Endothelial cell of umbilical vein (primary cell): ENCODE measurements around the gene IFITM2. TPM values are rescaled to one million over a fixed set of nuclear protein-coding genes. Genes with fewer than 3 reads are reported as not detected.

Source experiments
- BruUV-seq: library from RNA; stranded (reverse); fragments of 400-500 nt; replicated peaks from 2 replicates; lab custom pipeline; 2021; lab: Mats Ljungman, UMichigan
- CTCF ChIA-PET: fragments of 300-600, 350-600 bp; sonication (Branson Sonifier 250); formaldehyde crosslinking; loops from one replicate; lab custom pipeline; 2021; ENCODE audit warnings: antibody characterized with exemption, inconsistent platforms; lab: Charles Lee
- POLR2A ChIA-PET: fragments of 300-600, 350-600 bp; sonication (Branson Sonifier 250); formaldehyde crosslinking; loops from one replicate; lab custom pipeline; 2021; ENCODE audit warnings: antibody characterized with exemption, inconsistent platforms; lab: Charles Lee
- DNase-seq: peaks from one replicate; pipeline ENCODE4 v3.0.0-alpha.2; 2011; ENCODE audit warnings: low read depth, low spot score
- FAIRE-seq: peaks from 2 replicates; lab custom pipeline; 2011; peaks lifted over from hg19 to GRCh38; lab: Jason Lieb, UNC
- H2AFZ ChIP-seq: 2 replicates; pipeline ENCODE4 v1.6.0; 2012; ENCODE audit warnings: low read depth, low read length, control low read depth, inconsistent platforms
- H3K27ac ChIP-seq: 2 replicates; pipeline ENCODE4 v1.5.1; 2011; ENCODE audit warnings: low read depth, mild to moderate bottlenecking, control low read depth, low read length, moderate library complexity; ENCODE audit not compliant: insufficient read depth
- H3K27me3 ChIP-seq, 2 experiments: 2 replicates each; pipeline versions ENCODE4 v1.6.0 to v1.6.1; 2011; ENCODE audit warnings: low read length in 2 of 2, mixed read lengths in 1 of 2; ENCODE audit not compliant: control insufficient read depth in 2 of 2, insufficient read depth in 2 of 2
- H3K36me3 ChIP-seq, 2 experiments: 2 replicates in 1 of 2; 3 replicates in 1 of 2; pipeline ENCODE4 v1.5.1; 2011; ENCODE audit warnings: low read length in 2 of 2, mild to moderate bottlenecking in 1 of 2, moderate library complexity in 1 of 2; ENCODE audit not compliant: control insufficient read depth in 2 of 2, insufficient read depth in 2 of 2; ENCODE audit errors: extremely low read depth in 1 of 2
- H3K4me1 ChIP-seq: 3 replicates; pipeline ENCODE4 v1.5.1; 2011; ENCODE audit warnings: mild to moderate bottlenecking, low read length; ENCODE audit not compliant: control insufficient read depth, insufficient read depth; ENCODE audit errors: extremely low read depth
- H3K4me2 ChIP-seq: 2 replicates; pipeline ENCODE4 v1.6.1; 2011; ENCODE audit warnings: low read length, control low read depth, mixed read lengths; ENCODE audit not compliant: insufficient read depth
- H3K4me3 ChIP-seq, 3 experiments: fragments of 200-600 bp in 1 of 3; sonication (generic), shearing (Covaris generic) in 1 of 3; replicated peaks in 1 of 3; 2 replicates each; pipeline ENCODE4 v1.5.1; 2011 to 2016; ENCODE audit warnings: control low read depth in 3 of 3, low read length in 3 of 3, mild to moderate bottlenecking in 2 of 3, inconsistent platforms in 1 of 3, low read depth in 1 of 3, moderate library complexity in 1 of 3; ENCODE audit not compliant: insufficient read depth in 1 of 3
- H3K79me2 ChIP-seq: 2 replicates; pipeline ENCODE4 v1.6.0; 2012; ENCODE audit warnings: low read length, inconsistent platforms; ENCODE audit not compliant: control insufficient read depth, insufficient read depth
- H3K9ac ChIP-seq: replicated peaks from 2 replicates; pipeline ENCODE3; 2011; ENCODE audit warnings: low read length, control low read depth; ENCODE audit not compliant: insufficient read depth; ENCODE audit errors: extremely low read depth
- H3K9me1 ChIP-seq: replicated peaks from 3 replicates; pipeline ENCODE4 v1.6.0; 2011; ENCODE audit warnings: mild to moderate bottlenecking, low read length; ENCODE audit not compliant: control insufficient read depth, insufficient read depth; ENCODE audit errors: extremely low read depth
- H3K9me3 ChIP-seq: replicated peaks from 2 replicates; pipeline ENCODE4 v1.5.1; 2012; ENCODE audit warnings: low read length, inconsistent platforms; ENCODE audit not compliant: control insufficient read depth, insufficient read depth
- H4K20me1 ChIP-seq: replicated peaks from 2 replicates; pipeline ENCODE3; 2011; ENCODE audit warnings: mild to moderate bottlenecking, low read length; ENCODE audit not compliant: control insufficient read depth, insufficient read depth; ENCODE audit errors: extremely low read depth
- CTCF ChIP-seq, 2 donors: IDR thresholded peaks; 1 replicate in 1 of 2; 2 replicates in 1 of 2; pipeline ENCODE4 v1.5.1; 2011; ENCODE audit warnings: low read length in 2 of 2, mild to moderate bottlenecking in 2 of 2, moderate library complexity in 2 of 2, control low read depth in 1 of 2, inconsistent platforms in 1 of 2, low read depth in 1 of 2; ENCODE audit not compliant: insufficient read depth in 1 of 2; ENCODE audit errors: extremely low read depth in 1 of 2
- EZH2 ChIP-seq: IDR thresholded peaks from 2 replicates; pipeline ENCODE4 v1.6.1; 2012; ENCODE audit warnings: borderline replicate concordance, low read depth, mild to moderate bottlenecking, moderate library complexity, low read length, inconsistent platforms; ENCODE audit not compliant: severe bottlenecking
- FOS ChIP-seq: IDR thresholded peaks from 2 replicates; pipeline ENCODE4 v1.6.1; 2011; ENCODE audit warnings: mild to moderate bottlenecking, low read length, moderate library complexity, borderline replicate concordance; ENCODE audit not compliant: insufficient read depth
- GATA2 ChIP-seq: IDR thresholded peaks from 2 replicates; pipeline ENCODE4 v1.7.0; 2011; ENCODE audit warnings: low read depth, mild to moderate bottlenecking, moderate library complexity, mixed read lengths, low read length; ENCODE audit not compliant: insufficient read length, insufficient read depth
- JUN ChIP-seq: IDR thresholded peaks from 2 replicates; pipeline ENCODE4 v1.6.1; 2011; ENCODE audit warnings: borderline replicate concordance, low read depth; ENCODE audit not compliant: insufficient read length, insufficient read depth
- MAX ChIP-seq: IDR thresholded peaks from 2 replicates; pipeline ENCODE4 v1.6.1; 2011; ENCODE audit not compliant: insufficient read depth, insufficient read length
- POLR2A ChIP-seq: IDR thresholded peaks from 2 replicates; pipeline ENCODE4 v1.6.1; 2012; ENCODE audit warnings: low read depth, mild to moderate bottlenecking, control low read depth, low read length
- POLR2AphosphoS5 ChIP-seq: IDR thresholded peaks from 2 replicates; pipeline ENCODE4 v1.6.1; 2012; ENCODE audit warnings: low read depth, mild to moderate bottlenecking, control low read depth, low read length, moderate library complexity; ENCODE audit not compliant: insufficient read depth
- dilution Hi-C: fragments of 300-500 bp; cut with MboI; formaldehyde crosslinking; loops from one replicate; pipeline ENCODE4 v1.15.0; 2019; ENCODE audit warnings: low sequenced_read_pairs; ENCODE audit not compliant: extremely low pct_ligation_motif_present
- intact Hi-C: fragments of 100-400 bp; cut with micrococcal nuclease; formaldehyde crosslinking; loops from one replicate; pipeline ENCODE4 v1.10.0; 2022
- polyA plus RNA-seq, 4 experiments: library from polyadenylated mRNA; depleted of rRNA in 3 of 4; stranded (reverse) in 3 of 4; unstranded in 1 of 4; fragments of >200 nt; gene quantifications; 2 replicates each; pipeline versions ENCODE4 v1.2.1 to v1.2.3, GENCODE V29; 2011 to 2012; ENCODE audit warnings: missing spikeins in 1 of 4
- total RNA-seq: library from RNA; stranded (reverse); gene quantifications from 2 replicates; pipeline ENCODE4 v1.2.3, GENCODE V29; 2021

Gene IFITM2
- total and polyA plus RNA-seq, 2 donors (not counting 3 experiments of a cell fraction or from before 2014, with no cell fraction given), result 219 to 1,135 TPM

DNA sequence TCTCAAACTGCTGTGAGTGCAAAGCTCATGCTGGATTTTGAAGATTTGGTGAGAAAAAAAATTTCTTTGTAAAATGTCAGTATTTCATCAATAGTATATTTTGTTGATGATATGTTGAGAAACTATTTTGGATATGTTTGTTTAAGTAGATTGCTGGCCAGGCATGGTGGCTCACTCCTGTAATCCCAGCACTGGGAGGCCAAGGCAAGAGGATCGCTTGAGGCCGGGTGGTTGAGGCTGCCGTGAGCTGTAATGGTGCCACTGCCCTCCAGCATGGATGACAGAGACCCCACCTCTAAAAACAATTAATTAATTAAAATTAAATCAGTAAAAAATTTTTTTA is 19.9 kb downstream of the IFITM2 start:
- no peak for DNase-seq
- dilution Hi-C loops (no loop called here), intact Hi-C loops (loop anchor here (1.0 to 2.0 kb wide), 2 partner anchors 8 to 29 kb away; no protein-coding TSS in a partner anchor)
- no peak overlapping the region for H3K4me2 ChIP-seq
- H3K4me1 ChIP-seq, result peaks cover 15% of the 10 kb centered on the region
- no TSS peak for BruUV-seq
- H3K79me2 ChIP-seq, result no peaks in the 10 kb centered on the region
- TF ChIP-seq JUN (no peak), POLR2A (no peak), CTCF (IDR thresholded peaks at IDR 0.05; ENCODE audit: extremely low read depth in 1 of 2, insufficient read depth in 1 of 2, low read depth in 1 of 2, low read length in 2 of 2) (no peak), EZH2 (no peak), POLR2AphosphoS5 (no peak), MAX (no peak), GATA2 (no peak), FOS (no peak)
- H3K9me3 ChIP-seq, result no peaks in the 10 kb centered on the region
- no peaks in the 10 kb centered on the region for H4K20me1 ChIP-seq
- no peaks in the 10 kb centered on the region for H3K9me1 ChIP-seq
- peak overlapping the region; percentile 59 for H3K27ac ChIP-seq
- POLR2A ChIA-PET, result interaction anchor here (1.0 kb wide), 1 partner anchor 28 kb away, joined by 3 read pairs; no protein-coding TSS in a partner anchor
- peak overlapping the region; percentile 50 for H2AFZ ChIP-seq
- H3K27me3 ChIP-seq, result no peaks in the 10 kb centered on the region
- no peak overlapping the region for H3K4me3 ChIP-seq
- H3K36me3 ChIP-seq, result no peaks in the 10 kb centered on the region
- CTCF ChIA-PET, result interaction anchor here (0.7 to 1.3 kb wide), 5 partner anchors 11 to 27 kb away, joined by 3 to 4 read pairs (median 3); no protein-coding TSS in a partner anchor
- H3K9ac ChIP-seq, result peak overlapping the region; percentile 44
- no peak for FAIRE-seq
